GM18951 (cell line): ENCODE results near the gene GTPBP1.
A peak's percentile ranks its signal among the peaks of the same experiment; 100 is the strongest.

Source experiments
- POLR2A ChIP-seq: IDR thresholded peaks from 4 replicates; pipeline ENCODE4 v1.6.1; 2011; ENCODE audit warnings: mild to moderate bottlenecking; ENCODE audit not compliant: insufficient read length, insufficient read depth; ENCODE audit errors: extremely low read depth
- in situ Hi-C: fragments of 300-500 bp; cut with MboI; formaldehyde crosslinking; loops from one replicate; pipeline ENCODE4 v1.12.0; 2022; ENCODE audit warnings: low sequenced_read_pairs, mixed read lengths, inconsistent platforms; ENCODE audit not compliant: unreplicated experiment

GTPBP1 gene

GRCh38 chr22:38757464-38757757 lies 51.7 kb downstream of the GTPBP1 start:
- in situ Hi-C loops = no loop called here
- no peak for TF ChIP-seq POLR2A

- in situ Hi-C loops = no loop called here
Measured at GRCh38 chr22:38758276-38758945, 52.7 kb downstream of the GTPBP1 start.

DNA sequence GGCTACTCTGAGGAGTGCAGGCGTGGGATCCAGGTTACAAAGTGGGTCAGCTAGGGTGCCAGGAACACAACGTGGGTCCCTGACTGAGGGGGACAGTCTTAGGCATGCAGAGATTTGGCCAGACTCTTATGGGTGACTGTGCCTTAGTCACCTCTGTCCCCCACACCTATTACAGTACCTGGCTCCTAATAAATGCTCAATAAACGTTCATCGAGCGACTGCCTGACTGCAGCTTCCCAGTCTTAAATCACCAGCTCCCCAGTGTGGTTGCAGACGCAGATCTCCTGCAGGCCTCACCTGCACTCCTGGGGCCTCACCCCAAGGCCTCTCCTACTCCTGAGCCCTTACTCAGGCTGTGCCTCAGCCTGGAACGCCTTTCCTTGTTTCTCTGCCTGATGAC lies 53.3 kb downstream of the GTPBP1 start:
- no peak for TF ChIP-seq POLR2A
- in situ Hi-C loops = no loop called here

More at GRCh38 chr22:38758276-38758945, 52.7 kb downstream of the GTPBP1 start:
- TF ChIP-seq POLR2A = peak; percentile 29

- TF ChIP-seq POLR2A = no peak
- in situ Hi-C loops = no loop called here
Measured at GRCh38 chr22:38760477-38761201, 54.9 kb downstream of the GTPBP1 start.

DNA sequence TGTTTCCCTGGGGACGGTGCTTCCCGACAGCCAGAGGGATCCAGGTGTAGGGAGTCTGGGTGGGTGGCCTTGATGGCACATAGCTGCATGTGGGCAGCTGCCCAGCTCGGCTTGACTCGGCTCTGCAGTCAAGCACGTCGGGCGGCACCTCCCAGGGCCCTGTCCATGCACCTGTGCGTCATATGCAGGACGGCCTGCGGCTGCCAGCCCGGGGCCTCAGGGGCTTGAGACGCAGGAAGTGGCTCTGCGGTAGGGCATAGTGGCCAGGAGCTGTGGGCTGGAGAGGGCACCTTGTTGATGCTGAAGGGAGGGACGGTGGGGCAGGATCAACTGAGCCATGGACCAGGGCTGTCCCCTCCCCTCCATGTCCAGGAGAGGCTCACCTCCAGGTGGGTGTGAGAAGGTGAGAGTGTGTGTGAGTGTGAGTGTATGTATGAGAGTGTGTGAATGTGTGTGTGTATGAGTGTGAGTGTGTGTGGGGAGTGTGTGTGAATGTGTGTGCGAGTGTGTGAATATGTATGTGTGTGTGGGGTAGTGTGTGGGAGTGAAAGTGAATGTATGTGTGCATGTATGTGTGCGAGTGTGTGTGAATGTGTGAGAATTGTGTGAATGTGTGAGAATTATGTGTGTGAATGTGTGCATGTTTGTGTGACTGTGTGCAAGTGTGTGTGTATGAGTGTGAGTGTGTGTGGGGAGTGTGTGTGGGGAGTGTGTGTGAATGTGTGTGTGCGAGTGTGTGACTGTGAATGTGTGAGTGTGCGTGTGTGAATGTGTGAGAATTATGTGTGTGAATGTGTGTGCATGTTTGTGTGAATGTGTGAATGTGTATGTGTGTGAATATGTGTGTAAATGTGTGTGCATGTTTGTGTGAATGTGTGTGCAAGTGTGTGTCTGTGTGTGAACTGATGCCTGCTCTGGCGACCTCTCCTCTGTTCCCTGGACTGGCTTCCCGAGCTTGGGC lies 55.7 kb downstream of the GTPBP1 start:
- no peak for TF ChIP-seq POLR2A

DNA sequence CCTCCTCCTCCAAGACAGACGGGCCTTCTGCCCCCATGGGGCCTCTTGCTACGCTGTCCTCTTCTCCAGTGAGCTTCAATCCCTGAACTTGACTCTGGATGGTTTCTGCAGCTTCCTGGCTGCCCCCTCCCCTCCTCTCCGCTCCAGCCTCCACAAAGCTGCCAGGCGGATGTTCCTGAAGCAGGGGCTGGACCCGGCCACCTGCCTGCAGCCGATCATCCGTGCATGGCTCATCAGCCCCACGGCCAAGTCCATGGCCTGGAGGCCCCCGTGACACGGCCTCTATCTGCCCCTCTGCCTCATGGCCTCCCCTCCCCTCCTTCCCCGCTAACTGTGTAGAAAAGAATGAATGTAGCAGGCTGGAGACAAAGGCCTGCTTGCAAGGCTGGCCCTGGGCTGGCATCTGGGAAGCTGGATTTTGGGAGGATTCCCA lies 56.8 kb downstream of the GTPBP1 start:
- no peak for TF ChIP-seq POLR2A
- in situ Hi-C loops = no loop called here

More for the DNA sequence above, 55.7 kb downstream of the GTPBP1 start:
- in situ Hi-C loops = no loop called here

GRCh38 chr22:38766076-38766777 lies 60.5 kb downstream of the GTPBP1 start:
- in situ Hi-C loops = no loop called here
- no peak for TF ChIP-seq POLR2A

DNA sequence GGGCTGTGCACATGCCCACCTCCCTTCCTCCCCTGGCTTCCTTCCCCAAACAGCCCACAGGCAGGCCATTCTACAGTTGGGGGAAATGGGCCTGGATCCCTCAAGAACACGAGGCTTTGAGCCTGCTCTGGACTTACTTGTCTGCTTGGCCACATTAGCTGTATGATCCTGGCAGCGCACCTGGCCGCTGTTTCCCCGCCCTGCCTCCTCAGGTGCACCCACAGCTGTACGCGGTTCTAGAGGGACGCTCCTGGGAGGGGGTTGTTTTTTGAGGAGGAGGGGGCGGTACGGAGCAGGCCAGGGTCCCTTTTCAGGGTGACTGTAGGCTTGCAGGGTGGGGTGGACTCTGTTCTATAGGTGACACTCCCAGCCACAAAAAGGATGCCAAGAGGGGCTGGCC lies 61.6 kb downstream of the GTPBP1 start:
- TF ChIP-seq POLR2A = no peak
- in situ Hi-C loops = no loop called here

DNA sequence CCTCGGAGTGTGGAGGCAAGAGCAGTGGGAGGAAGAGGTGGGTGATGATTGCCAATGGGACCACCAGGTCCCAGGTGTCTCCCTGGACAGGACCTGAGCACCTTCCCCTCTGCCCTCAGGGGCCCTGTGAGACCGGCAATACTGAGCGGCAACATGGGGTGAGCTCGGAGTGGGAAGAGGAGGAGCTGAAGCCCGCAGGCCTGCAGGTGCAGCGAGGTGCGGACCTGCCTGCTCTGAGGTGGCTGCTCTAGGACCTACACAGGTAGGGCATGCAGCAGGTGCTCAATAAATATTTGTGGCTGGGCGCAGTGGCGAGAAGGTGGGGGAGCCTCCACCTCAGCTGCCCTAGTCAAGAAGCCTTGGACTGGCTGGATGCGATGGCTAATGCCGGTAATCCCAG lies 62.3 kb downstream of the GTPBP1 start:
- in situ Hi-C loops = no loop called here

DNA sequence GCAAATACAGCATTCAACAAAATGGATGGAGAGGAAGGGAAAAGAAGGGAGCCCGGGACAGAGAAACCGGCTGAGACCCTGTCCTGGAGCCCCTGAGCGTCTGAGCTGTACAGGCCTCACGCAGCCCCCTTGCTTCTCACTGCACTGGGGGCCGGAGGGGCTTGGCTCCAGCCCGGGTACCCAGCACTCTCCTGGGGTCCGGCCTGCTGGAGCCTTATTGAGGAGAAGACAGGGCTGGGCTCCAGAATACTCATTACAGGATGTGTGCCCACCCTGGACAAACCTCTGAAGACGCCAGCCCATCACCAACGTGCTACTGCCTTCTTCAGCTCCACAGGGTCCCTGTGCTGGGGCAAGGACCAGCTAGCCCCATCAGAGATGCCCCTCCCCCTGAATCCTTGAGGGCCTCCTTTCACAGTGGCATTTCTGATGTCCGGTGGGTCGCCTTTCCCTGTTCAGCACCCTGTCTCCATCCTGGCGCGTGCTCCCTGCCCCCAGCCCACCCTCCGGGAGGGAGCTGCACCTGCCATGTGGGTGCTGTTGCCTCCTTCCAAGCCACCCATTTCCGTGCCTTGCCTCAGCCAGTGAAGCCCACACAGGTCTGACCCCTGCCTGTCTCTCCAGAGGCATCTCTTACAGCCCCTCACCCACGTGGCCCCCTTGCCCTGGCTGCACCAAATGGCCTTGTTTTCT lies 64.7 kb downstream of the GTPBP1 start:
- in situ Hi-C loops = no loop called here
- TF ChIP-seq POLR2A = no peak

More for the DNA sequence above, 62.3 kb downstream of the GTPBP1 start:
- no peak for TF ChIP-seq POLR2A

DNA sequence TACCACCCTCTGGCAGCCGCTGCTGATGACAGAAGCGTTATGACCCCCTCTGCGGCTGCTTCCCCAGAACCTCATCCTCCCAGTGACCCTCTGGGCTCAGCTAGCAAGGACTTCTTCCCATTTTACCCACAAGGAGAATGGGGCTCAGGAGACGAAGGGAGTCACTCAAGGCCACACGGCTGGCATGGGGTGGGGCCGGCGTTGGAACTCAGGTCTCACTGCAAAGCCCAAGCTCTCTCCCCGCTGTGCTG lies 66.8 kb downstream of the GTPBP1 start:
- TF ChIP-seq POLR2A = no peak
- in situ Hi-C loops = no loop called here

GRCh38 chr22:38773363-38773946 lies 67.7 kb downstream of the GTPBP1 start:
- in situ Hi-C loops = no loop called here
- no peak for TF ChIP-seq POLR2A
